Measurements from ENCODE around the gene NAGLU. TPM values are rescaled to one million over a fixed set of nuclear protein-coding genes. Genes with fewer than 3 reads are reported as not detected.
A peak's percentile ranks its signal among the peaks of the same experiment; 100 is the strongest.

The NAGLU gene
- polyA plus RNA-seq, 1 of the 3 experiments (the other 2 are of a cell fraction), result 33.9 TPM

- no peaks in the 10 kb centered on the region for H3K9me3 ChIP-seq
- peaks cover 4% of the 10 kb centered on the region for H3K79me2 ChIP-seq (ENCODE audit: insufficient read depth)
- H3K4me1 ChIP-seq (ENCODE audit: control insufficient read depth in 1 of 2, insufficient read depth in 2 of 2, low read depth in 1 of 2, low read length in 1 of 2), result peaks cover 3 to 9% of the 10 kb centered on the region in 2 experiments; a peak in 2 of 4 replicates
- ChIA-PET CTCF (interaction anchor here (0.8 to 8.9 kb wide), 5 partner anchors 8 to 146 kb away, joined by 4 to 83 read pairs (median 4); partner anchors contain the start of gene PLEKHH3), POLR2A (interaction anchor here (0.7 to 0.8 kb wide), 2 partner anchors 30 to 222 kb away, joined by 3 read pairs; partner anchors contain the start of gene COASY)
- peak overlapping the region; percentile 62; the same call in 1 of the 2 replicates for H3K9ac ChIP-seq
- 25% methylated on average over 36 of the region's 60 CpGs for WGBS (ENCODE audit: low lambda C conversion rate)
- no peaks in the 10 kb centered on the region for H4K20me1 ChIP-seq (ENCODE audit: insufficient read depth)
- H2AFZ ChIP-seq (ENCODE audit: low read depth), result 0 out of 2 replicates have a peak overlapping the region, but pooled peaks have one; percentile 85
- peak; percentile 48 for TF ChIP-seq CTCF (IDR thresholded peaks at IDR 0.05)
- TF ChIP-seq RXRA (IDR thresholded peaks at IDR 0.05; ENCODE audit: borderline replicate concordance, low read depth), result no peak
- TF ChIP-seq MEF2A (IDR thresholded peaks at IDR 0.05; ENCODE audit: borderline replicate concordance, low read depth), result no peak
- TF ChIP-seq MXI1 (IDR thresholded peaks at IDR 0.05; ENCODE audit: low read depth, low read length), result 0 out of 2 replicates have a peak, but pooled peaks have one; percentile 24
- TF ChIP-seq NRF1 (IDR thresholded peaks at IDR 0.05; ENCODE audit: low read depth, low read length), result no peak
- no peak for TF ChIP-seq FOXJ3 (CRISPR knock-in tag; IDR thresholded peaks at IDR 0.05)
- TF ChIP-seq EP300 (IDR thresholded peaks at IDR 0.05; ENCODE audit: borderline replicate concordance in 1 of 2, low read depth in 1 of 2, low read length in 1 of 2), result no peak
- peak overlapping the region; percentile 50 to 54; a peak in 3 of 4 replicates for H3K4me3 ChIP-seq (ENCODE audit: low read depth in 2 of 2, low read length in 1 of 2)
- H3K27ac ChIP-seq (ENCODE audit: low read depth in 2 of 2, low read length in 1 of 2), result peak overlapping the region; percentile 12 to 51; a peak in 3 of 4 replicates
- peak; percentile 86 for DNase-seq
- peak overlapping the region; percentile 71 for H3K4me2 ChIP-seq
- H3K27me3 ChIP-seq (ENCODE audit: insufficient read depth), result no peaks in the 10 kb centered on the region
- H3F3A ChIP-seq (replicated peaks; ENCODE audit: insufficient read depth), result peaks cover 14% of the 10 kb centered on the region
- H3K36me3 ChIP-seq (replicated peaks in 1 of 2; ENCODE audit: control insufficient read depth in 1 of 2, insufficient read depth in 2 of 2, low read length in 1 of 2), result no peaks in the 10 kb centered on the region
- no peaks in the 10 kb centered on the region for H3K9me2 ChIP-seq
Observed at GRCh38 chr17:42531455-42532354, 4.3 kb upstream of the NAGLU start.

- peaks cover 19% of the 10 kb centered on the region for H3F3A ChIP-seq (replicated peaks; ENCODE audit: insufficient read depth)
- H2AFZ ChIP-seq (ENCODE audit: low read depth), result peak overlapping the region; percentile 18; the same call in 1 of the 2 replicates
- no peaks in the 10 kb centered on the region for H3K27me3 ChIP-seq (ENCODE audit: insufficient read depth)
- peak overlapping the region; percentile 70 to 82 for H3K4me3 ChIP-seq (ENCODE audit: low read depth in 2 of 2, low read length in 1 of 2)
- no peaks in the 10 kb centered on the region for H3K9me2 ChIP-seq
- CTCF ChIA-PET, result interaction anchor here (1.2 to 2.4 kb wide), 4 partner anchors 9 to 223 kb away, joined by 3 to 18 read pairs (median 4); no protein-coding TSS in a partner anchor
- 0 out of 2 replicates have a peak, but pooled peaks cover 4% of the 10 kb centered on the region for H4K20me1 ChIP-seq (ENCODE audit: insufficient read depth)
- no peaks in the 10 kb centered on the region for H3K9me3 ChIP-seq
- H3K79me2 ChIP-seq (ENCODE audit: insufficient read depth), result peaks cover 22% of the 10 kb centered on the region
- H3K36me3 ChIP-seq (replicated peaks in 1 of 2; ENCODE audit: control insufficient read depth in 1 of 2, insufficient read depth in 2 of 2, low read length in 1 of 2), result peaks cover 5 to 12% of the 10 kb centered on the region in 2 experiments
- WGBS (ENCODE audit: low lambda C conversion rate), result 55% methylated on average over 26 of the region's 26 CpGs
- POLR2A ChIA-PET, result interaction anchor here (1.0 to 3.6 kb wide), 2 partner anchors 19 to 22 kb away, joined by 3 to 17 read pairs; no protein-coding TSS in a partner anchor
- H3K27ac ChIP-seq (ENCODE audit: low read depth in 2 of 2, low read length in 1 of 2), result peak overlapping the region; percentile 58 to 86
- H3K9ac ChIP-seq, result peak overlapping the region; percentile 70; the same call in 1 of the 2 replicates
- no peak for DNase-seq
- TF ChIP-seq USF2 (IDR thresholded peaks at IDR 0.05; ENCODE audit: borderline replicate concordance, low read depth, low read length) (no peak), JUND (IDR thresholded peaks at IDR 0.05) (no peak), FOXJ3 (CRISPR knock-in tag; IDR thresholded peaks at IDR 0.05) (no peak), EP300 (IDR thresholded peaks at IDR 0.05; ENCODE audit: borderline replicate concordance in 1 of 2, low read depth in 1 of 2, low read length in 1 of 2) (no peak), TAF1 (IDR thresholded peaks at IDR 0.05; ENCODE audit: borderline replicate concordance, low read depth, low read length) (no peak), RXRA (IDR thresholded peaks at IDR 0.05; ENCODE audit: borderline replicate concordance, low read depth) (no peak), CHD2 (IDR thresholded peaks at IDR 0.05; ENCODE audit: low read length, partially characterized antibody) (no peak), NFIC (IDR thresholded peaks at IDR 0.05; ENCODE audit: borderline replicate concordance) (no peak), EZH2phosphoT487 (IDR thresholded peaks at IDR 0.05; ENCODE audit: borderline replicate concordance, low read depth) (no peak), CTCF (IDR thresholded peaks at IDR 0.05) (no peak), PBX3 (IDR thresholded peaks at IDR 0.05) (no peak), ELF1 (IDR thresholded peaks at IDR 0.05) (no peak)
- peak overlapping the region; percentile 66 for H3K4me2 ChIP-seq
- peaks cover 4 to 19% of the 10 kb centered on the region in 2 experiments; a peak in 3 of 4 replicates for H3K4me1 ChIP-seq (ENCODE audit: control insufficient read depth in 1 of 2, insufficient read depth in 2 of 2, low read depth in 1 of 2, low read length in 1 of 2)
Observed at GRCh38 chr17:42535155-42536047, 640 bp upstream of the NAGLU start.
